Activated gamma-delta T cell (primary cell): ENCODE data around the gene CAMK4.
"Not testable (repeated sequence)": the region's sequence is repeated elsewhere in the genome, so short reads cannot be mapped to it uniquely, and the experiment has no call there.

Experiments
- DNase-seq: peaks from one replicate; lab custom pipeline; 2025; lab: John Stamatoyannopoulos, UW

The CAMK4 gene

DNA sequence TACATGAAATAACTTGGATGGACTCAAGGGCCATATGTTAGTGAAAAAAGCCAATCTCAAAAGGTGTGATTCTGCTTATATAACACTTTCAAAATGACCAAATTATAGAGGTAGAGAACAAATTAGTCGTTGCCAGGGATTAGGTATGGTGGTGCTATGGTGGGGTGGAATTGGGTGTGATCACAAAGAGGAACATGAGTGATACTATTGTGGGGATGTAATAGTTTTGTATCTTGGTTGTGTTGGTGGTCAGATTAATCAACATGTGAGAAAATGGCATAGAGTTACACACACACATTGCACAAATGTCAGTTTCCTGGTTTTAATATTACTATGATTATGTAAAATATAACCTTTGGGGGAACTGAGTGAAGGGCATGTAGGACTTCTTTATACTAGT lies 31.9 kb downstream of the CAMK4 start:
- no peak for DNase-seq

DNA sequence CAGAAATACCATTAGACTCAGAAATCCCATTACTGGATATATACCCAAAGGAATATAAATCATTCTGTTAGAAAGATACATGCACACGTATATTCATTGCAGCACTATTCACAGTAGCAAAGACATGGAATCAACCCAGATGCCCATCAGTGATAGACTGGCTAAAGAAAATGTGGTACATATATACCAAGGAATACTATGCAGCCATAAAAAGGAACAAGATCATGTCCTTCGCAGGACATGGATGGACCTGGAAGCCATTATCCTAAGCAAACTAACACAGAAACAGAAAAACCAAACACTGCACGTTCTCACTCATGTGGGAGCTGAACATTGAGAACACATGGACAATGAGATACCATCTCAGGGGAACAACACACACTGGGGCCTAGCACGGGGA lies 33.4 kb downstream of the CAMK4 start:
- not testable (repeated sequence) for DNase-seq

GRCh38 chr5:111259636-111260035 lies 35.5 kb downstream of the CAMK4 start:
- DNase-seq: no peak

GRCh38 chr5:111261610-111262009 lies 37.4 kb downstream of the CAMK4 start:
- DNase-seq: no peak

- no peak for DNase-seq
Measured at GRCh38 chr5:111262153-111262552, 38.0 kb downstream of the CAMK4 start.

- no peak for DNase-seq
Measured at GRCh38 chr5:111262815-111263214, 38.6 kb downstream of the CAMK4 start.

DNA sequence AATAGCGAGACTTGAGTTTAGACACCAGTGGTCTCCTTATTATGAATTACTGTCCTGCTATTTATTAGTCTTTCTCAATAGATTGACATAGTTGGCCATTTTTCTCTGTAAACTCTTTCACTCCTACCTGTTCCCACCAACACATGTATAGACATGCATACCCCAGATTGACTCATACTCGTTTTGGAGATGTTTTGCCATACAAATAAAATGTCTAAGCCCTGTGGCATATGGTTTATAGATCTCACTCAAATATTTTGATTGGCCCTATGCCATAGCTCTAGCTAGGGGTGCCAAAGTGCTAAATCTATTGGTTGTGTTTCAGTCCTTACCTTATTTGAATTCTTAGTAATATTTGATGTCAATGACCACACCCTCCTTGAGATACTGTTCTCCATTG lies 42.3 kb downstream of the CAMK4 start:
- no peak for DNase-seq

DNA sequence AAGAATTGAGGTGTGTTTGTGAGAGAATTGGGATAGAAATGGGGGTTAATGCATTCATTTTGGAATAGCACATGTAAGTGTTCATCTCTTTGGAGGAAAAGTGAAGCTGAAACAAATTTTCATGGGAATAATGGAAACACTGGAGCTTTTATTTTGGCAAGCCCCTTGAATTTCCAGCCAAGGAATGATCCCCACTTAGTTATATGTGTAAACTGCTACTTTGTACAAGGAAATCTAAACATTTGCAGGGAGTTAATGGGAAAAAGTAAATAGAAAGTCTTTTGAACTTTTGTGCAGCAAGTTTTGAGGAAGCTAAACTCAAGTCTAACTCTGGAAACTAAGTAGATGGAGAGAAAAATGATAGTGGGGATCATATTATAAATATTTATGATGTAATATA lies 44.1 kb downstream of the CAMK4 start:
- no peak for DNase-seq

GRCh38 chr5:111271885-111272284 lies 47.7 kb downstream of the CAMK4 start:
- DNase-seq: no peak

GRCh38 chr5:111277061-111277460 lies 52.9 kb downstream of the CAMK4 start:
- DNase-seq: no peak

DNA sequence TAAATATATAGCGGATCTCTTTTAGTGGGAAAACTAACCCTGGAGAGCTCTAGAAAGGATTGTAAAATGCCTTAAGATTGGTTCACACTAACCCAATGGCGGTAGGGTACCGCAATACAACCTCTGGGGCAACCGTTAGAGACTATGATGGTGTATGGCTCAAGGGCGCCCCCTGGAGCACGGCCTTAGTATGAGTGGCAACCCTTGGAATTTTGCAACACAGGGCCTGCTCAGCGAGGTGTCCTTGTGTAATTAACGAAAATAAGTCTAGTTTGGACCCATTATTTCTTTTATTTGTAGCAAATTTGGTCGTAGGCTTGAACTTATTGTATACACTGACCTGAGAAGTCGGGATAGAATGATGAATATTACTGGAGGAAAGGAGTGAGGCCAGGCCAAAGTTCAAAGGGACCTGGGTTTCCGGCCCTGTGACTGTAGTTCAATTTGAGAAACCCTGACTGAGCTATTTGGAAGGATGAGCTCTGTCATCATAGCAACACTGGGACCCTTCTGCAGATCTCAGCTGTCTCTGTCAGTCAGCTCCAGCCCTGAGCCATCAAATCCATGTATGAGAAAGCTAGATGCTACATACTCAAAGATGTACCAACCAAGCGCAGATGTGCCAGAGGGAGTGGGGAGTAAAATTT lies 54.8 kb downstream of the CAMK4 start:
- peak; percentile 28 for DNase-seq

- no peak for DNase-seq
Measured at GRCh38 chr5:111280282-111280951, 56.2 kb downstream of the CAMK4 start.

DNA sequence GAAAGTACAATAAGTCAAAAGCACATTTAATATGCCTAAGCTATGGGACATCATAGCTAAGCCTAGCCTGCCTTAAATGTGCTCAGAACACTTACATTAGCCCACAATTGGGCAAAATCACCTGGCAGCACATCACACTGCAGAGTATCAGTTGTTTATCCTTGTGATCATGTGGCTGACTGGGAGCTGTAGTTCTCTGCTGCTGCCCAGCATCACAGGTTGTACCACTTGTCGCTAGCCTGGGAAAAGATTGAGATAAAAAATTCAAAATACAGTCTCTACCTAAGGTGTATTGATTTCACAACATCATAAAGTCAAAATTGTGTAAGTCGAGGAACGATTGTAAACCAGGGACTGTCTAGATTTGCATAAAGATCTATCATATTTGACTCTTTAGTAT lies 58.6 kb downstream of the CAMK4 start:
- DNase-seq: no peak

DNA sequence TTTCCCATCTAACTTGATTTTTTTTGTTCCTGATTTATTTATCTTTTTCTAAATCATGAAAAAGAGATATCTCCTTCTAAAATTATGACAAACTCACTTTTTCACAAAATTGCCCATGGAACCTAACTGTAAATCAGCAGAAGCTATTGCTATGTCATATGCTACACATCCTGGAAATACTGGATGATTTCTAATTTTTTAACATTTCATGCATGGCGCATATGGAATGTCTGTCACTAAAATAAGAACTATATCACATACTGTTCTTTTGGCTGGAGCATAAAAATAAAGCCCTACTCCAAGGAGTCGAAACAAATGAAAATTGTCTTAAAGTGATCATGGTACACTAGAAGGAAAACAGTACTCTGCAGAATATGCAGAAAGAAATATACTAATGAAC lies 60.6 kb downstream of the CAMK4 start:
- no peak for DNase-seq

DNA sequence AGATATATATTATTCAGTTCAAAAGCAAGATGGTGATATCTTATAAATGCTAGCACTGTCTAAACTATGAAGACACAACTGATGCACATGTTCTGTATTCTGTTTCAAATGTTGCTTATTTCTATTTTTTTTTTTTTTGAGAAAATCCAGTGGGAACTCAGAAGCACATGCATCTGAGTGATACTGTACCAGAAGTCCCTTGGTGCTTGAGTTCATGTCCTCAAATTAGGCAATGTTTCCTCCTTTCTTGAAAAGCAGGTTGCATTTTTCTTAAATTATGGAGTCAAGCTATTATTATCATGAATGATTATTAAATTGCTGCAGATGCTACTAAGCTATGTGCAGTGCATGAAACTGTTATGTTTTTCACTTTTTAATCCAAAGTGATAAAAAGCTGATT lies 70.4 kb downstream of the CAMK4 start:
- no peak for DNase-seq

- DNase-seq: no peak
Measured at GRCh38 chr5:111295649-111296048, 71.5 kb downstream of the CAMK4 start.

- DNase-seq: no peak
Measured at GRCh38 chr5:111296570-111296969, 72.4 kb downstream of the CAMK4 start.

DNA sequence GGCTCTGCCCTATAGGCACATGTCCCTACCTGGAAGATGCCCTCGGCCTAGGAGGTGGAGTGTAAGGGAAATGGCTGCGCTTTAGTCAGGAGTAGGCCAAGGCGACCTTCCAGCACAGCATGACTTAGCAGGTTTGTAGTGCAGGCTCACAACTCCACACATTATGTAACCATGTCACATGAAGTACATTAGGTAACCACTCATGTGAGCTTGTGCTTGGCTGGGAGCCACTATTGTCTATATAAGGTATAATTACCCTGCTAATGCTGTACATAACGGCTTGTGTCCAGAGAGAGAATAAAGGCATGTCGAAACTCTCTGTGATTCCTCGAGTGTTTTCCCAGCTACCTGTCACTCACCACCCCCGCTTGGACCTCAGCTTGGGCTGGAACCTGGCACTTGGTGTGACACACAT lies 74.9 kb downstream of the CAMK4 start:
- no peak for DNase-seq

- DNase-seq: no peak
Measured at GRCh38 chr5:111299831-111300432, 75.7 kb downstream of the CAMK4 start.

DNA sequence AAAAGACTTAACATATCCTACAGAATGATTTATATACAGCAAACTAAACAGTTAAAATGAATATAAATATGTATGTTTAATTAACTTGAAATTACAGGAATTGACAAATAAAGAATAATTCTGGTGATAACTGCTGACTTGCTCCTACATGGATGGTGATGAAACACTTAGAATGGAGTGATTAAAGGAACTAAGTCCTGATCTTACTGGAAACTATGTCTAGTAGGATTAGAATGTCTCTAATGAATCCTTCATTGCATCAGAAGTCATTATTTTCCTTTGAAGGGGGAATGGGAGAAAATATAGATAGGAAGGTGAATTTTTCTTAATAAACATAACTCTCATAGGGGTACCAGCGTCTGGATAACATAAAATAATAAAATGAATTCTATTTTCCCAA lies 77.1 kb downstream of the CAMK4 start:
- no peak for DNase-seq

DNA sequence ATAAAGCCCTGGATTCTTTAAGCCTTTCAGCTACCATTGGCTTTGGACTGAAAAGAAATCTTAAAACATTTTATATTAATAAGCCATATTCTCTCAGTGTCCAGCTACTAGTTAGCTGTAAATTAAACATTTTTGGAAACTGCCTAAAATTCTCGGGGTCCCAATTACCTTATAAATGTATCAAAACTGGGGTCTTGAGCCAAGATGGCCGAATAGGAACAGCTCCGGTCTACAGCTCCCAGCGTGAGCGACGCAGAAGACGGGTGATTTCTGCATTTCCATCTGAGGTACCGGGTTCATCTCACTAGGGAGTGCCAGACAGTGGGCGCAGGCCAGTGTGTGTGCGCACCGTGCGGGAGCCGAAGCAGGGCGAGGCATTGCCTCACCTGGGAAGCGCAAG lies 77.9 kb downstream of the CAMK4 start:
- DNase-seq: not testable (repeated sequence)

DNA sequence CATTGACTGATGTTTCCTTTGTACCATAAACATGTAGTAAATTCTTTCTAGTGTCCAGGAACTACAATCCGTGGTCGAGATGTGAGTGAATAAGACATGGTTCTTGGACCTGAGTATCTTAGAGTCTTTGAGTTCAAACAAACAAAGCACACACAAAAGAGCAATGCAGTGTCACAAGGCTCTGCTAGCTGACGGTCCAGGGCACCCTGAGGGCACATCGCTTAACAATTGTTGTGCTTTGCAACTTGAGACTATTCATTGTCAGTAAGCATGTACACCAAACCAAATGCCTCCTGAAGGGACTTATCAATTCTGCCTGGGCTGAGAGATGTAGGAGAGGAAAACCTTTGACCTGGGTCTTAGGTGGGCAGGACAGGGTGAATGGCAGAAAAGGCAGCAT lies 84.8 kb downstream of the CAMK4 start:
- no peak for DNase-seq

DNA sequence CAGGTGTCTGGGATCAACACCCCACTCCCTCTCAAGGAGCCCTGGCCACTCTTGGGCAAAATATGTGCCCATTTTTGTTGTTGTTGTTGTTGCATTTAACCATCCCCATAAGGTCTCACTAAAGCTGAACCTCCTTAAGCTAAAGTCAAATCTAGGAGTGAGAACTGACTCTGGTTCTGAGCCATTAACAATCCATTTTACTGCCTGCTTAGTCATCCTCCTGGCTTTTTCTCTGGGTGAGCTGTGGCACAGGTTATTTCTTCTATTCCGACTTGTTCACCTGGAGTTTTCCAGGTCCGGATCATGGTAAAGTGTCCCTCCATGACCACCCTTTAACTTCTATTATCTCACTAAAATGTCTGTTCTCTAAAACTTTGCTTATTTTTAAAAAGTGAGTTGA lies 85.2 kb downstream of the CAMK4 start:
- no peak for DNase-seq
